Measurements from ENCODE around the gene OBSCN. TPM values are rescaled to one million over a fixed set of nuclear protein-coding genes. Genes with fewer than 3 reads are reported as not detected.

Gene OBSCN
- total RNA-seq, 1 donor from 2014 or later, result 39.4 TPM

DNA sequence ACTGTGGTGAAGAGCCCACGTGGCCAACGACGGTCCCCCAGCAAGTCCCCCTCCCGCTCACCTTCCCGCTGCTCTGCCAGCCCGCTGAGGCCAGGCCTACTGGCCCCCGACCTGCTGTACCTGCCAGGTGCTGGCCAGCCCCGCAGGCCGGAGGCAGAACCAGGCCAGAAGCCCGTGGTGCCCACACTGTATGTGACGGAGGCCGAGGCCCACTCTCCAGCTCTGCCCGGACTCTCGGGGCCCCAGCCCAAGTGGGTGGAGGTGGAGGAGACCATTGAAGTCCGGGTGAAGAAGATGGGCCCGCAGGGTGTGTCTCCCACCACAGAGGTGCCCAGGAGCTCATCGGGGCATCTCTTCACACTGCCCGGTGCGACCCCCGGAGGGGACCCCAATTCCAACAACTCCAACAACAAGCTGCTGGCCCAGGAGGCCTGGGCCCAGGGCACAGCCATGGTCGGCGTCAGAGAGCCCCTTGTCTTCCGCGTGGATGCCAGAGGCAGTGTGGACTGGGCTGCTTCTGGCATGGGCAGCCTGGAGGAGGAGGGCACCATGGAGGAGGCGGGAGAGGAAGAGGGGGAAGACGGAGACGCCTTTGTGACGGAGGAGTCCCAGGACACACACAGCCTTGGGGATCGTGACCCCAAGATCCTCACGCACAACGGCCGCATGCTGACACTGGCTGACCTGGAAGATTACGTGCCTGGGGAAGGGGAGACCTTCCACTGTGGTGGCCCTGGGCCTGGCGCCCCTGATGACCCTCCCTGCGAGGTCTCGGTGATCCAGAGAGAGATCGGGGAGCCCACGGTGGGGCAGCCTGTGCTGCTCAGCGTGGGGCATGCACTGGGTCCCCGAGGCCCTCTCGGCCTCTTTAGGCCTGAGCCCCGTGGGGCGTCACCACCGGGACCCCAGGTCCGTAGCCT is 152.0 kb downstream of the OBSCN start:
- TF ChIP-seq, protein P1, sequence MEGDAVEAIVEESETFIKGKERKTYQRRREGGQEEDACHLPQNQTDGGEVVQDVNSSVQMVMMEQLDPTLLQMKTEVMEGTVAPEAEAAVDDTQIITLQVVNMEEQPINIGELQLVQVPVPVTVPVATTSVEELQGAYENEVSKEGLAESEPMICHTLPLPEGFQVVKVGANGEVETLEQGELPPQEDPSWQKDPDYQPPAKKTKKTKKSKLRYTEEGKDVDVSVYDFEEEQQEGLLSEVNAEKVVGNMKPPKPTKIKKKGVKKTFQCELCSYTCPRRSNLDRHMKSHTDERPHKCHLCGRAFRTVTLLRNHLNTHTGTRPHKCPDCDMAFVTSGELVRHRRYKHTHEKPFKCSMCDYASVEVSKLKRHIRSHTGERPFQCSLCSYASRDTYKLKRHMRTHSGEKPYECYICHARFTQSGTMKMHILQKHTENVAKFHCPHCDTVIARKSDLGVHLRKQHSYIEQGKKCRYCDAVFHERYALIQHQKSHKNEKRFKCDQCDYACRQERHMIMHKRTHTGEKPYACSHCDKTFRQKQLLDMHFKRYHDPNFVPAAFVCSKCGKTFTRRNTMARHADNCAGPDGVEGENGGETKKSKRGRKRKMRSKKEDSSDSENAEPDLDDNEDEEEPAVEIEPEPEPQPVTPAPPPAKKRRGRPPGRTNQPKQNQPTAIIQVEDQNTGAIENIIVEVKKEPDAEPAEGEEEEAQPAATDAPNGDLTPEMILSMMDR (IDR thresholded peaks at IDR 0.05), result no peak
- Histone ChIP-seq H3K36me3 (no peaks in the 10 kb centered on the region), H3K27me3 (no peaks in the 10 kb centered on the region), H3K4me3 (no peak overlapping the region), H3K4me1 (no peaks in the 10 kb centered on the region), H3K27ac (no peak overlapping the region), H3K9me3 (no peaks in the 10 kb centered on the region)
- intact Hi-C loops (cut with DNase I), result no loop called here
- ATAC-seq (no peak), DNase-seq (no peak)

DNA sequence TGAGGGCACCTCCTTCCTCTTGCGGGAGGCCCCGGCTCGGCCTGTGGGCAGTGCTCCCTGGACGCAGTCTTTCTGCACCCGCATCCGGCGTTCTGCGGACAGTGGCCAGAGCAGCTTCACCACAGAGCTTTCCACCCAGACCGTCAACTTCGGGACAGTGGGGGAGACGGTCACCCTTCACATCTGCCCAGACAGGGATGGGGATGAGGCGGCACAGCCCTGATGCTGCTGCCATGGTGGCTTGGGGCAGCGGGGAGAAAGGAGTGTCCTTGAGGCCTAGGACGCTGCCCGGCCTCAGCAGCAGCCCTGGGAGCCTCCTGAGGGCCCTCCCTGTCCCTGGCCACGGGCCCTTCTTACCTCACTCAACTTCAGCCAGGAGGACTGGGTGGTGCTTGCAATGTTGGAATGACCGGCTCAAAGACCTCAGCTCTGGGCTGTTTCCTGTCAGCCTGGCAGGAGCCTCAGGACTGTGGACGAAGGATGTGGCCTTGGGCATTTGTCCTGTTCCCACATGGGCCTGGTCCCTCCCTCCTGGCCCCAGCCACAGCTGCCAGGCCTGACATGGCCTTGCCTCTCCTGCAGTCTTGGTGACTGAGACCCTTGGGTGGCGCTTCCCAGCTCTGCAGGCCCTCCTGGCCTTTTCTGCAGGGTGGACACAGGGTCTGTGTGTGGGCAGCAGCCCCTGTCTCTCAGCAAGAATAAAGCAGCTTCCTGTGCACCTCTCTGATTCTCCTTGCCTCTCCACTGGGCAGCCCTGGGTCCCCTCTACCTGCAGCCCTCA is 152.9 kb downstream of the OBSCN start:
- H3K9me3 ChIP-seq, result no peaks in the 10 kb centered on the region
- TF ChIP-seq, protein P1 (IDR thresholded peaks at IDR 0.05), result no peak
- no peak overlapping the region for H3K27ac ChIP-seq
- no peaks in the 10 kb centered on the region for H3K36me3 ChIP-seq
- DNase-seq (no peak), ATAC-seq (no peak)
- H3K27me3 ChIP-seq, result no peaks in the 10 kb centered on the region
- intact Hi-C loops (cut with DNase I), result no loop called here
- H3K4me3 ChIP-seq, result no peak overlapping the region
- H3K4me1 ChIP-seq, result no peaks in the 10 kb centered on the region

DNA sequence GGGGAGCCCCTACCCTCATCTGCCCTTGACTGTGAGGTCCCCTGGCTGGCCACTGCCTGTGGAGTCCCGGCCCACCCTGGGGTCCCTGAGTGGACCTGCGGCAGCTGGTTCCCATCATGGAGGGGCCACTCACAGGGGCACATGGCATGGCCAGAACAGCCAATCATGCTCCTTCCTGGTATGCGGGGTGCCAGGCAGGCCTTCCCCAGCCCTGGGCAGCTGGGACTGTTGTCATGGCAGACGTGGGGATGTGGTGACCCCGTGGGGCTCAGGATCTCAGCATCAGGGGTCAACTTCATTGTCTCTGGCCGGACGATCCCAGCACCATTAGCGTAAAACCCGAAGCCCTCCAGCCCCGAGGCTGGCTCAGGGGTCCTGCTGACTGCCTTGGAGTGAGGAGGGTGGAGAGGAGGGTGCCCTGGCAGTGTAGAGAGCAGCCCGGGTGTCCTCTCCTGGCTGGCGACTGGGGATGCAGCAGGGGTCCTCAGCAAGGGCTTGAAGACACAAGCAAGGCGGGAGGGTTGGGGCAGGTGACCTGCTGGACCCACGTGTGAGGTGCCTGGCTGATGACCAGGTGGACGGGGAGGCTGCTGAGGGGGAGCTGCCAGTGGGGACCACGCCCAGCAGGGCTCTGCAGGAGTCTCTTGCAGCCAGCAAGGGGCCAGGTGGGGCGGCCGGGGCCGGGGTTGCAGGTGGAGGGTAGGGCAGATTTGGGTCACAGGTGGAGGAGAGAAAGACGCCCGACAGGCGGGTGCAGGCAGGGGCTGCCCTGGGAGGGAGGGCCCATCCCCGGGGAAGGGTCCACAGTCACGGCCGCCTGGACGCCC is 153.7 kb downstream of the OBSCN start:
- H3K27me3 ChIP-seq, result no peaks in the 10 kb centered on the region
- ATAC-seq (no peak), DNase-seq (peak; percentile 64)
- no peak overlapping the region for H3K27ac ChIP-seq
- H3K4me3 ChIP-seq, result no peak overlapping the region
- no peaks in the 10 kb centered on the region for H3K9me3 ChIP-seq
- intact Hi-C loops (cut with DNase I), result no loop called here
- TF ChIP-seq, protein P1 (IDR thresholded peaks at IDR 0.05), result no peak
- no peaks in the 10 kb centered on the region for H3K4me1 ChIP-seq
- no peaks in the 10 kb centered on the region for H3K36me3 ChIP-seq

DNA sequence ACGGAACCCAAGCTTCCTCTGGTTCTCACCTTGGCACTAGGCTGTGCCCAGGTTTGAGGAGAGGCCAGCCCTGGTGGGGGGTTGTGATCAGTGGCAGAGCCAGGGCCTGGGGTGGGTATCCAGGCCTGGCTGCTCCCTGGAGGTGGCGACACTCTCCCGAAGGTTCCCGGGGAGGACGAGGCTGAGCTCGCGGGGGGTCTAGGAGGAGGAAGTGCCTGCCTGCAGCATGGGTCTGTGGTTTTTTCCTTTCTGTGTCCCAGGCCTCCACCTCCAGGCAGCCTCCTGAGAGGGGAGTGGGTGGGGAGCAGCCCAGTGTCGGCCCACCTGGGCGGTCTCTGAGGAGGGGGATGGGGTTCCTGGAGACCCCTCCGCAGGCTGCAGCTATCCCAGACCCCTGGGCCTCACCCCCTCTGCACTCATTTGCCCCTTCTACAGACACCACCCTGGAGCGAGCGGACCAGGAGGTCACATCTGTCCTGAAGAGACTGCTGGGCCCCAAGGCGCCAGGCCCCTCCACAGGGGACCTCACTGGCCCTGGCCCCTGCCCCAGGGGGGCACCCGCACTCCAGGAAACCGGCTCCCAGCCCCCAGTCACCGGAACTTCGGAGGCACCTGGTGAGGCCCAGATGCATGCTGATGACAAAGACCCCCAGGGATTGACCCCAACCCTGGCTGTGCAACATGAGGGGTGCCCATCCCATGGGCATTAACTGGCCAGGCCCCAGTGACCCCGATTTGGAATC is 154.5 kb downstream of the OBSCN start:
- ATAC-seq (no peak), DNase-seq (peak; percentile 51)
- TF ChIP-seq, protein P1 (IDR thresholded peaks at IDR 0.05), result no peak
- Histone ChIP-seq H3K27me3 (no peaks in the 10 kb centered on the region), H3K4me3 (no peak overlapping the region), H3K27ac (no peak overlapping the region), H3K4me1 (no peaks in the 10 kb centered on the region), H3K36me3 (no peaks in the 10 kb centered on the region), H3K9me3 (no peaks in the 10 kb centered on the region)
- intact Hi-C loops (cut with DNase I), result no loop called here
